ENCODE results near the gene HBM.
"Not testable (repeated sequence)": the region's sequence is repeated elsewhere in the genome, so short reads cannot be mapped to it uniquely, and the experiment has no call there.

- TF ChIP-seq CTCF (IDR thresholded peaks at IDR 0.05; ENCODE audit: poor library complexity); EZH2phosphoT487 (IDR thresholded peaks at IDR 0.05; ENCODE audit: low read depth, severe bottlenecking, unreplicated experiment); EZH2 (IDR thresholded peaks at IDR 0.05; ENCODE audit: borderline replicate concordance): not testable (repeated sequence)
These were observed 2.1 kb upstream of the HBM start for GRCh38 chr16:163696-164095.

Measured in hepatocyte (in vitro differentiated cells).